Stimulated activated CD4-positive, alpha-beta T cell treated with anti-CD3 and anti-CD28 coated beads, Interleukin-2, amount 100 ng/mL, for 4 hours (primary cell): ENCODE measurements around the gene IQCF5.
"Not testable (repeated sequence)": the region's sequence is repeated elsewhere in the genome, so short reads cannot be mapped to it uniquely, and the experiment has no call there.

Source experiments
- DNase-seq: peaks from one replicate; pipeline ENCODE4 v3.0.0-alpha.2; 2020; ENCODE audit warnings: low read depth

The IQCF5 gene

DNA sequence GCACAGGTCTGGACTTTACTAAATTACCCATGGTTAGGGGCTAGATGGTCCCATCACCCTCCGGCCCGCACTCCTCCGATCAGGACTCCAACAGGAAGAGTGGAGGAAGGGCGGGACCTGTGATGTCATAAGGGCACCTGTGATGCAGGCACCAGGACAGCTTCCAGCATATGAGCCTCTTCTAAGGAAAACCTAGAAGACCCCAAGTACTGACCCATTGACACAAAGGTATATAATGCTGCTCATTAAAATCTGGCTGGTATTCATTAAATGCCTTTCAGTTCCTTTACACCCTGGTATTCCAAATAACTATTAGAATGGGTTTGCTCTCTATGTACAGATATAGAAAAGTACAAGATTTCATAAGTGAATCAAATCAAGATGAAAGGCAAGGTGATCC, at the start of gene IQCF5:
IQCF5 (minus strand) TSS at position 101 of the 400 bp plus-strand sequence; CDS start at position 31, 70 bp downstream.
- DNase-seq, result no peak

DNA sequence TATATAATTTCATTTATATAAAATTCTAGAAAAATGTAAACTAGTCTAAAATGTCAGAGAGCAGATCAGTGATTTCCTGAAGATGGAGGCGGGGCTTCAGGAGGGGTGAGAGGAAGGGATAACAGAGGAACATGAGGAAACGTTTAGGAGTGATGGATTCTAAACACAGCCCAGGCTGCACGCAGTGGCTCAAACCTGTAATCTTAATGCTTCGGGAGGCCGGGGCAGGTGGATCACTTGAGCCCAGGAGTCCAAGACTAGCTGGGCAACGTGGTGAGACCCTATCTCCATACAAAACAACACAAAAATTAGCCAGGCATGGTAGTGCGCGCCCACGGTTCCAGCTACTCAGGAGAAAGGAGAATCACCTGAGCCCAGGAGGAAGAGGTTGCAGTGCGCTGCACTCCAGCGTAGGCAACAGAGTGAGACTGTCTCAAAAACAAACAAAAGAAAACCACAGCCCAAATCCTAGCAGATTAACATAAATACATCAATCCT, 45.7 kb upstream of the IQCF5 start:
- no peak for DNase-seq

DNA sequence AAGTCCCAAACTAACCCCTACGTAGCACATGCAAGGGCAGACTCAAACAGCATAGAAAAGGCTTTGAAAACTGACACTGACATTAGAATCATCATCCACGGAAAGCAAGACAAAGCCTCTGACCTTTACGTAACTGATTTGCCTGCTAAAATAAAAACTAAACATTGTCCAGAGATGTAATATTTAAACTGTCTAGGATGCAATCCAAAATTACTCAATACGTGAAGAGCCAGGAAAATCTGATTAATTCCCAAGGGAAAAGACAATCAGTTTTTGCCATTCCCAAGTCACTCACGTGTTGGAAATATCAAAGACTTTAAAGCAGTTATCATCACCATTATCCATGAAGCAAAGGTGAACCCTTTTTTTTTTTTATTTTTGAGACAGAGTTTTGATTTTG, 41.0 kb upstream of the IQCF5 start:
- DNase-seq, result no peak

DNA sequence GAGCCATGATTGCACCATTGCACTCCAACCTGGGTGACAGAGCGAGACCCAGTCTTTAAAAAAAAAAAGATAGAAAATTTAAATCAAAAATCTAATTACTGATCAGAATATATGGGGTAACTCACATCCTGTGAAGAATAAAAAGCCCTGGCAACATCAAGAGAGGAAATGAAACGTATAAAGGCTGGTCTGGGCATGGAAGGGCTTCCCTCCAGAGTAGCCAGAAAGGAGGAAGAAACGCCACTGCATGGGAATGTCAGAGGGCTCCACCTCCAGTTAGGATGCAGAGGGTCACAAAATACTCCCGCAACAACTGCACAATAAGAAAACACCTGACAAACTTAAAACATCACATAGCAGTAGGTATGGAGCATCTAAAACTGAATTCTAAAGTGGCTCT, 32.6 kb upstream of the IQCF5 start:
- no peak for DNase-seq

DNA sequence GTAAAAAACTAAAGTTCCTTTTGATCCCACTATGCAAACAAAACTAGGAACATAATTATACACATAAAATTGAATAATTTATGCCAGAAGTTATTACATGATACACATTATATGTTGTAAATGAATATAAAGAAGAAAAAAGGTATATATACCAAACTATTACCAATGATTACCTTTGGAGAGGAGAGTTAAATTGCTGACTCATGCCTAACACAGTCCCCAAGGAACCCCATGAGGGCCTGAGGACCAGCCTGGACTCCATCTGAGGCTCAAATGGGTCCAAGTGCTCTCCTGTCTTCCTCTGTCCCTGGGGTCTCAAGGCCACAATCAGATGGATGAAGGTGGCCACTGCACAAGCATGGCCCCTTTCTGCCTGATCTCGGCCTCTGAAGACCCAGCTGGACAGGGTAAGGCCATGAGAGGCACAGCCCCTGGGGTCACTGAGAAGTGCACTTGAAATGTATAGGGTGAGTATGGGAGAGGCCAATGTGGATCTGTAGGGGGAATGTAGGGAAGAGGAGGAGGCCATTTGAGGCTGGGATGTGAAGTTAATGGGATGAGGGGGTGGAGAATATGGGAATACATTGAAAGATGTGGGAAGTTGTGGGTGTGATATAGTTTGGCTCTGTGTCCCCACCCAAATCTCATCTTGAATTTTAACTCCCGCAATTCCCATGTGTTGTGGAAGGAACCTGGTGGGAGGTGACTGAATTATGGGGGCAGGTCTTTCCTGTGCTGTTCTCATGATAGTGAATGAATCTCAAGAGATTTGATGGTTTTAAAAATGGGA, 28.8 kb upstream of the IQCF5 start:
- no peak for DNase-seq

GRCh38 chr3:51902361-51902760, 27.0 kb upstream of the IQCF5 start:
- not testable (repeated sequence) for DNase-seq

GRCh38 chr3:51900043-51900442, 24.6 kb upstream of the IQCF5 start:
- not testable (repeated sequence) for DNase-seq

DNA sequence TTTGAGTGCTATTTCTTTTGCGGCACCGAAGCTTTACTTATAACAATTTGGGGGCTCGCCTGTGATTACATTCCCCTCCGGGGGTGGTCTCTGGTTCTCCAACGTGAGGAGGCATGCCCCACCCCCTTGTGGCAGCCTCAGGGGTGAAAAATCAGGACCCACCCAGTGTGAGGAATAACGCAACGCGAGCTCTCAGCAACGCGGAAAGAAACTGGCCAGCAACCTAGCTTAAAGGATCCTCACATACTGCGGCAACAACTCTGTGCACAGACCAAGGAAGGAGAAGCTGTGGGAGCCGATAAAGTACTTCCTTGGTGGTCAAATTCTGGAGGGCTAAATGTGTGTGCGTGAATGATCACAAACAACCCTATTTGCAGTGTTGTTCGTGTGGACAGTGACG, 22.0 kb upstream of the IQCF5 start:
- DNase-seq, result no peak

GRCh38 chr3:51896607-51897305, 21.4 kb upstream of the IQCF5 start:
- DNase-seq, result no peak

DNA sequence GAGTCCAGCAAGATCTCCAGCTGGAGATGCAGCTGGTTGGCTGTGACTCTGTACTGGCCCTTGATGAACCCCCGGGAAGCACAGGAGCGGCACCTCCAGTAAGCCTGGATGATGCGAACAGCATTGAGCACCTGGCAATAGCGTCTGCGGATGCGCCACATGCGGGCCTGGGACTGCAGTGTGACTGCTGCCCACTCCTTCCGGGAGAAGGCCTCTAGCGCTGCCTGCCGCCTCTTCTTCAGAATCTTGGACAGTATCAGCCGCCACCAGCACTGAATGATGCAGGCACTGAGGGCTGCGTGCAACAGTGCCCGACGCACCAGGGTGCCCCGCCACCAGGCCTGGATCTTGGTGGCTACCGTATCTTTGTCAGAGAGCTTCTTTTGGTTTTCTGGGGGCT, 19.5 kb upstream of the IQCF5 start:
- no peak for DNase-seq

DNA sequence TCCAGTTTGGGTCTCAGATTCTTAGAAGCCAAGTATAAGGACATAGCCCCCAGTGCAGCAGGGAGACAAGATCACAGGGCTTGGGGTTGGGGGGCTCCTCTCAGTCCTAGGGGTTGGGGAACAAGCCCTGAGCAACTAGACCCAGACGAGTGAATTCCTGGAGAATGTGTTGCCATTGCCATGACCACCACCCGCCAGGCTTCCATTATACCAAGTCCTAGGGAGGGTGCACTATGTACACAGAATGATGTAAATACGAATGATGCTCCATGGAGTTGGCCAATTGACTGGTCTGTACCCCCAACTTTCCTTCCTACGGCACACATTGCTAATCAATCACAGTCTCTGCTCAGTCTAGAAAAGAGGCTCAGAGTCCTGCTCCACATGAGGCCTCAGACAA, 19.0 kb upstream of the IQCF5 start:
- no peak for DNase-seq

- no peak for DNase-seq
Observed at GRCh38 chr3:51891242-51892039, 16.0 kb upstream of the IQCF5 start.

DNA sequence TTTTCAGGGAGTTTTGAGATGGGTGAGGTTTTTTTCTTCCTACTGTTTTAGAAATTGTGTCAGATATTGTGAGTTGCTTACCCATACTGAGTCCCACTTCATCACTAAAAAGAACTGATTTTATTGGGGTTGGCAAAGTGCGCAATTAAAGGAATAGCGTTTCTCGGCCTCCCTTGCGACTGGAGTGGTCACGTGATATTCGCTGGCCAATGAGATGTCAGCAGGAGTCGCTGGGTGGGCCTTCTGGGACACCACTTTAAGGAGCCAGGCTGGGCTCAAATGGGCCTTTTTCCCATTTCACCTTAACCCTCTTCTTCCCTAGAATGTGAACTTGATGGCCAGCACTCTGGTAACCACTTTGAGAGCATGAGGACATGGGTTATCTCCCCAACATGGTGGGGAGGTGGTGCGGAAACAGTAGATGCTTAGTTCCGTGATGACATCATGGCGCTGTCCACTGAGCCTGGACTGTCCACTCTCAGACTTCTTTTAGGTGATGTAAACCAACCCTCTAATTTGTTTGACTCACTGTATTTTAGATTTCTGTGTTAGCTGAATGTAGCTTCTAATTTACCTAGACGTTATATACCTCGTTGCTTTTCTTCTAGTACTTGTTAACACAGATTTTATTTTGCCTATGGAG, 13.2 kb upstream of the IQCF5 start:
- no peak for DNase-seq

GRCh38 chr3:51887620-51888019, 12.2 kb upstream of the IQCF5 start:
- no peak for DNase-seq

GRCh38 chr3:51886447-51886846, 11.0 kb upstream of the IQCF5 start:
- no peak for DNase-seq

DNA sequence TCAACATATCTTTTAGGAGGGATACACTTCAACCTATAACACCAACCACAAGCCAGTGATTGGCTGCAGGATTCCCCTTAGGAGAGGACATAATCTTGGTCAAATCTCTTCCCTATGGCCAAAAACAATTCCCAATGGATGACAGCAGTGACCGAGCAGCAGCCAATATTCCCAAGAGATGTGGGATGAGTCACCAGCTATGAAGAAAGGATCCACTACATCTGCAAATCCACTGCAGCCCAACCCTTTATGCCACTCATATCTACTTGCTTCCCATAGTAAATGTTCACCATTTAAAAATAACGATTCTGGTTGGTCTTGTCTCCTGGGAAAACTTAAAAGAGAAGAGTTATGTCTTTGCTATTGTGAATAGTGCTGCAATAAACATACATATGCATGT, 4.5 kb upstream of the IQCF5 start:
- no peak for DNase-seq

DNA sequence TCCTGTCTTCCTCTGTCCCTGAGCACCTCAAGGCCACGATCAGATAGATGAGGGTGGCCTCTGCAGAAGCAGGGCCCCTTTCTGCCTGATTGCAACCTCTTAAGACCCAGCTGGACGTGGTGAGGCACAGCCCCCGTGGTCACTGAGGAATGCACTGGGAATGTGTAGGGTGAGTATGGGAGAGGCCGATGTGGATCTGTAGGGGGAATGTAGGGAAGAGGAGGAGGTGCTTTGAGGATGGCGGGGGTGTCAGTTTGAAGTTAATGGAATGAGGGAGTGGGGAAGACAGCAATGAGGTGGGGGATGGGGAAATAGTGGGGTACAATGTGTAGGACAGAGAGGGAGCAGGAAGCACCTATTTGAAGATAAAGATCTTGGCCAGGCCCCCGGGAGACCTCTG, 785 bp upstream of the IQCF5 start:
- no peak for DNase-seq

- DNase-seq, result no peak
Observed at GRCh38 chr3:51874889-51875288, 512 bp downstream of the IQCF5 start.

- no peak for DNase-seq
Observed at GRCh38 chr3:51874411-51874810, 990 bp downstream of the IQCF5 start.

GRCh38 chr3:51873876-51874275, 1.5 kb downstream of the IQCF5 start:
- no peak for DNase-seq

DNA sequence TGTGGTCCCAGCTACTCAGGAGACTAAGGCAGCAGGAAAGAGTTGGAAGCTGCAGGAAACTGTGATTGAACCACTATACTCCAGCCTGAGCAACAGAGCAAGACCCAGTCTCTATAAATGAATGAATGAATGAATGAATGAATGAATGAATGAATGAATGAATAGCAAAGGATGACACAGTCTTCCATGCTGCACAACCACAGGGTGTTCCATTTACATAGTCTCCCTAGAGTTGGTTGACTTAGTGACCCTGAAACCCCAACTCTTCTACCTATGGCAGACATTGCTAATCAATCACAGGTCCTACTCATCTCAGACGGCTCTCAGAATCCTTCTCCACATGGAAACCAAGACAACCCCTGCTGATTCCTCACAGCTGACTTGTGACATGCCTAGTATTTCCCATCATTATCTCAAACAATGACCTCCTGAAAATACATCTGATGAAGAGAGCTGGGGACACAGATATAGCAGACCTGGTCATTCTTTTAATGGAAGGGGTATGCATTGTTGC, 2.1 kb downstream of the IQCF5 start:
- DNase-seq, result no peak

GRCh38 chr3:51869304-51869703, 6.1 kb downstream of the IQCF5 start:
- DNase-seq, result no peak
